ENCODE results near the gene CWC22. TPM values are rescaled to one million over a fixed set of nuclear protein-coding genes. Genes with fewer than 3 reads are reported as not detected.
"Not testable (repeated sequence)": the region's sequence is repeated elsewhere in the genome, so short reads cannot be mapped to it uniquely, and the experiment has no call there.

Gene CWC22
- total RNA-seq, 1 experiment from 2014 or later, result 14.2 TPM

DNA sequence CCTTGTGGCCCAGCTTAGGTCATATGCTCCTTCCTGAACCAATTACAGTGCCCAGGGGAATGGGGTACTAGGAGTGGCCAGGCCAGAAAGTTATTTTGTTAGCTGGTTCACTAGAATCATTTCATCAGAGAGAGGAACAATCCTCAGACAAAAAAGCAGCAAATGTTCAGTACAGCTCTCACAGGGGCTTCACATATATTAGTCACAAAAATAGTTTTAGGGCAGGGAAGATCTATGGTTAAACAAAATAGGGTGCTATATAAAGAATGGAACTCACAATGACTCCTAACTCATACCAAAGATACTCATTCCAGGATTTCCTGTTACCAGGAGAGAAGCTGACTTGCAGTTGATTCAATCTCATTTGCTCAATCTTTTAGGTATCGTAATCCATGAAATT is 71.0 kb downstream of the CWC22 start:
- H3K27me3 ChIP-seq (ENCODE audit: low read length), result no peaks in the 10 kb centered on the region
- BruUV-seq (replicated peaks), result no TSS peak
- no peaks in the 10 kb centered on the region for H3K79me2 ChIP-seq (ENCODE audit: low read length)
- no peaks in the 10 kb centered on the region for H4K20me1 ChIP-seq (ENCODE audit: low read length)
- DNase-seq, result no peak
- H3K4me3 ChIP-seq (ENCODE audit: low read length), result no peak overlapping the region
- TF ChIP-seq, protein P1, sequence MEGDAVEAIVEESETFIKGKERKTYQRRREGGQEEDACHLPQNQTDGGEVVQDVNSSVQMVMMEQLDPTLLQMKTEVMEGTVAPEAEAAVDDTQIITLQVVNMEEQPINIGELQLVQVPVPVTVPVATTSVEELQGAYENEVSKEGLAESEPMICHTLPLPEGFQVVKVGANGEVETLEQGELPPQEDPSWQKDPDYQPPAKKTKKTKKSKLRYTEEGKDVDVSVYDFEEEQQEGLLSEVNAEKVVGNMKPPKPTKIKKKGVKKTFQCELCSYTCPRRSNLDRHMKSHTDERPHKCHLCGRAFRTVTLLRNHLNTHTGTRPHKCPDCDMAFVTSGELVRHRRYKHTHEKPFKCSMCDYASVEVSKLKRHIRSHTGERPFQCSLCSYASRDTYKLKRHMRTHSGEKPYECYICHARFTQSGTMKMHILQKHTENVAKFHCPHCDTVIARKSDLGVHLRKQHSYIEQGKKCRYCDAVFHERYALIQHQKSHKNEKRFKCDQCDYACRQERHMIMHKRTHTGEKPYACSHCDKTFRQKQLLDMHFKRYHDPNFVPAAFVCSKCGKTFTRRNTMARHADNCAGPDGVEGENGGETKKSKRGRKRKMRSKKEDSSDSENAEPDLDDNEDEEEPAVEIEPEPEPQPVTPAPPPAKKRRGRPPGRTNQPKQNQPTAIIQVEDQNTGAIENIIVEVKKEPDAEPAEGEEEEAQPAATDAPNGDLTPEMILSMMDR (conservative IDR thresholded peaks at IDR 0.05; ENCODE audit: low read depth, low read length), result no peak
- TF ChIP-seq EZH2 (IDR thresholded peaks at IDR 0.05; ENCODE audit: low read length, unreplicated experiment) (no peak), EZH2phosphoT487 (IDR thresholded peaks at IDR 0.05; ENCODE audit: borderline replicate concordance, low read length) (no peak)
- H3K9me3 ChIP-seq (ENCODE audit: low read length), result no peaks in the 10 kb centered on the region
- no peak overlapping the region for H3K27ac ChIP-seq (ENCODE audit: low read length)
- H3K36me3 ChIP-seq (ENCODE audit: low read depth, low read length), result no peaks in the 10 kb centered on the region
- H3K9me2 ChIP-seq (replicated peaks; ENCODE audit: low read length), result no peaks in the 10 kb centered on the region
- CTCF ChIA-PET, result no interaction called here
- no peak overlapping the region for H3K9ac ChIP-seq (ENCODE audit: low read length)
- no peaks in the 10 kb centered on the region for H3F3A ChIP-seq (ENCODE audit: low read length, unreplicated experiment)
- POLR2A ChIA-PET (ENCODE audit: unreplicated experiment), result no interaction called here
- intact Hi-C loops (cut with micrococcal nuclease), result no loop called here
- H3K4me1 ChIP-seq (ENCODE audit: insufficient read depth, low read length), result no peaks in the 10 kb centered on the region
- H2AFZ ChIP-seq (ENCODE audit: low read length), result no peak overlapping the region
- H3K4me2 ChIP-seq (ENCODE audit: low read length), result no peak overlapping the region
- ATAC-seq, result no peak

- Histone ChIP-seq H3F3A (ENCODE audit: low read length, unreplicated experiment) (no peaks in the 10 kb centered on the region), H3K9me3 (ENCODE audit: low read length) (no peaks in the 10 kb centered on the region), H2AFZ (ENCODE audit: low read length) (no peak overlapping the region), H3K4me3 (ENCODE audit: low read length) (no peak overlapping the region), H3K79me2 (ENCODE audit: low read length) (no peaks in the 10 kb centered on the region), H3K4me1 (ENCODE audit: insufficient read depth, low read length) (no peaks in the 10 kb centered on the region), H3K27me3 (ENCODE audit: low read length) (no peaks in the 10 kb centered on the region), H3K9ac (ENCODE audit: low read length) (no peak overlapping the region), H3K9me2 (replicated peaks; ENCODE audit: low read length) (no peaks in the 10 kb centered on the region), H3K36me3 (ENCODE audit: low read depth, low read length) (no peaks in the 10 kb centered on the region), H3K4me2 (ENCODE audit: low read length) (no peak overlapping the region), H3K27ac (ENCODE audit: low read length) (no peak overlapping the region), H4K20me1 (ENCODE audit: low read length) (no peaks in the 10 kb centered on the region)
- CTCF ChIA-PET, result no interaction called here
- DNase-seq (no peak), ATAC-seq (peak; percentile 46; the same call in 1 of the 2 replicates)
- intact Hi-C loops (cut with micrococcal nuclease), result no loop called here
- POLR2A ChIA-PET (ENCODE audit: unreplicated experiment), result no interaction called here
- BruUV-seq (replicated peaks), result no TSS peak
- TF ChIP-seq EZH2 (IDR thresholded peaks at IDR 0.05; ENCODE audit: low read length, unreplicated experiment) (no peak), EZH2phosphoT487 (IDR thresholded peaks at IDR 0.05; ENCODE audit: borderline replicate concordance, low read length) (no peak)
- TF ChIP-seq, protein P1 (conservative IDR thresholded peaks at IDR 0.05; ENCODE audit: low read depth, low read length), result no peak
Observed at GRCh38 chr2:179932786-179933185, 74.3 kb downstream of the CWC22 start.

DNA sequence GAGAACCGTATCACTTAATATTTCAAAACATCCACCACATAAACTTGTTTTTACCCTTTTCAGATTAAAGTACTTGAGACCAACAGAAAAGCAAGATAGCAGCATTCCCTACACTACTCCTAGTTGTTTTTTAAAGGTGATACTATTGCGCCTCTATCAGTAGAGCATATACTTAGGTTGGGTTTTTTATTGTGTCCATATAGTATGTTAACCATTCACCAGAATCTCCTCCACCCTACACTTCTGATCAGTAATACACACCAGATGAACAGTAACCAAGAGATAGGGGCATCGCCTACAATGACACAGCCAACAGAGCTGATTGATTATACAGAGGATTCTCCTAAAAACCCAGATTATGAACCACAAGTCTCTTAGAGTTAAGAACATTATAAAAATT is 75.6 kb downstream of the CWC22 start:
- Histone ChIP-seq H3F3A (ENCODE audit: low read length, unreplicated experiment) (no peaks in the 10 kb centered on the region), H3K9ac (ENCODE audit: low read length) (no peak overlapping the region), H3K79me2 (ENCODE audit: low read length) (no peaks in the 10 kb centered on the region), H3K27me3 (ENCODE audit: low read length) (no peaks in the 10 kb centered on the region), H4K20me1 (ENCODE audit: low read length) (no peaks in the 10 kb centered on the region), H2AFZ (ENCODE audit: low read length) (no peak overlapping the region), H3K27ac (ENCODE audit: low read length) (no peak overlapping the region), H3K4me3 (ENCODE audit: low read length) (no peak overlapping the region), H3K4me1 (ENCODE audit: insufficient read depth, low read length) (no peaks in the 10 kb centered on the region), H3K36me3 (ENCODE audit: low read depth, low read length) (no peaks in the 10 kb centered on the region), H3K9me2 (replicated peaks; ENCODE audit: low read length) (no peaks in the 10 kb centered on the region), H3K9me3 (ENCODE audit: low read length) (no peaks in the 10 kb centered on the region), H3K4me2 (ENCODE audit: low read length) (no peak overlapping the region)
- no TSS peak for BruUV-seq (replicated peaks)
- TF ChIP-seq, protein P1 (conservative IDR thresholded peaks at IDR 0.05; ENCODE audit: low read depth, low read length), result no peak
- TF ChIP-seq EZH2phosphoT487 (IDR thresholded peaks at IDR 0.05; ENCODE audit: borderline replicate concordance, low read length) (no peak), EZH2 (IDR thresholded peaks at IDR 0.05; ENCODE audit: low read length, unreplicated experiment) (no peak)
- ChIA-PET POLR2A (ENCODE audit: unreplicated experiment) (no interaction called here), CTCF (no interaction called here)
- no peak for DNase-seq
- no peak for ATAC-seq
- intact Hi-C loops (cut with micrococcal nuclease), result no loop called here

DNA sequence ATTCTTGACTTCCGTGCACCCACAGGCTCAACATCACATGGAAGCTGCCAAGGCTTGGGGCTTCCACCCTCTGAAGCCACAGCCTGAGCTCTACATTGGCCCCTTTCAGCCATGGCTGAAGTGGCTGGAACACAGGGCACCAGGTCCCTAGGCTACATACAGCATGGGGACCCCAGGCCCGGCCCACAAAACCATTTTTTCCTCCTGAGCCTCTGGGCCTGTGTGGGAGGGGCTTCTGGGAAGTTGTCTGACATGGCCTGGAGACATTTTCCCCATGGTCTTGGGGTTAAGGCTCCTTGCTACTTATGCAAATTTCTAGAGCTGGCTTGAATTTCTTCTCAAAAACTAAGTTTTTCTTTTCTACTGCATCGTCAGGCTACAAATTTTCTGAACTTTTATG is 77.1 kb downstream of the CWC22 start:
- H3K27ac ChIP-seq (ENCODE audit: low read length); H3K9me2 ChIP-seq (replicated peaks; ENCODE audit: low read length); H3K4me2 ChIP-seq (ENCODE audit: low read length); POLR2A ChIA-PET (ENCODE audit: unreplicated experiment); H3K9ac ChIP-seq (ENCODE audit: low read length); H3K9me3 ChIP-seq (ENCODE audit: low read length); H4K20me1 ChIP-seq (ENCODE audit: low read length); H3K79me2 ChIP-seq (ENCODE audit: low read length); intact Hi-C loops (cut with micrococcal nuclease); DNase-seq; H3K4me3 ChIP-seq (ENCODE audit: low read length); H3F3A ChIP-seq (ENCODE audit: low read length, unreplicated experiment); H2AFZ ChIP-seq (ENCODE audit: low read length); H3K36me3 ChIP-seq (ENCODE audit: low read depth, low read length); BruUV-seq (replicated peaks); CTCF ChIA-PET; ATAC-seq; H3K27me3 ChIP-seq (ENCODE audit: low read length); H3K4me1 ChIP-seq (ENCODE audit: insufficient read depth, low read length): not testable (repeated sequence)

Data from PC-3 (cell line).